Fibroblast of lung (primary cell): ENCODE results near the gene CELF2. TPM values are rescaled to one million over a fixed set of nuclear protein-coding genes. Genes with fewer than 3 reads are reported as not detected.

Experiments
- DNase-seq, 2 donors: peaks; one replicate each; pipeline versions ENCODE4 v3.0.0 to v3.0.0-alpha.2; 2010; ENCODE audit warnings: low read depth in 2 of 2
- H2AFZ ChIP-seq: 2 replicates; pipeline ENCODE4 v1.5.1; 2012; ENCODE audit warnings: low read length, control low read depth, inconsistent platforms
- H3K27ac ChIP-seq: 2 replicates; pipeline ENCODE4 v1.5.1; 2011; ENCODE audit warnings: low read length, control low read depth; ENCODE audit not compliant: insufficient read depth
- H3K27me3 ChIP-seq: 2 replicates; pipeline ENCODE4 v1.5.1; 2011; ENCODE audit warnings: mild to moderate bottlenecking, low read length; ENCODE audit not compliant: control insufficient read depth, insufficient read depth
- H3K36me3 ChIP-seq: 2 replicates; pipeline ENCODE4 v1.5.1; 2011; ENCODE audit warnings: low read length; ENCODE audit not compliant: control insufficient read depth, insufficient read depth
- H3K4me1 ChIP-seq: 2 replicates; pipeline ENCODE4 v1.5.1; 2011; ENCODE audit warnings: low read length; ENCODE audit not compliant: control insufficient read depth, insufficient read depth; ENCODE audit errors: extremely low read depth
- H3K4me2 ChIP-seq: 2 replicates; pipeline ENCODE4 v1.5.1; 2011; ENCODE audit warnings: low read length, control low read depth; ENCODE audit not compliant: insufficient read depth; ENCODE audit errors: extremely low read depth
- H3K4me3 ChIP-seq, 4 experiments: fragments of 200-600 bp in 1 of 4; sonication (generic) in 1 of 4; replicated peaks in 1 of 4; 2 replicates each; pipeline ENCODE4 v1.5.1; 2011 to 2016; ENCODE audit warnings: low read length in 4 of 4, low read depth in 3 of 4, mild to moderate bottlenecking in 3 of 4, control low read depth in 2 of 4, inconsistent platforms in 1 of 4, mixed read lengths in 1 of 4; ENCODE audit not compliant: insufficient read depth in 1 of 4; ENCODE audit errors: control extremely low read depth in 1 of 4
- H3K79me2 ChIP-seq: 2 replicates; pipeline ENCODE4 v1.5.1; 2012; ENCODE audit warnings: mild to moderate bottlenecking, low read length, inconsistent platforms; ENCODE audit not compliant: control insufficient read depth, insufficient read depth
- H3K9ac ChIP-seq: 2 replicates; pipeline ENCODE4 v1.5.1; 2011; ENCODE audit warnings: mild to moderate bottlenecking, low read length, control low read depth; ENCODE audit not compliant: insufficient read depth
- H3K9me3 ChIP-seq: 2 replicates; pipeline ENCODE4 v1.5.1; 2012; ENCODE audit warnings: low read depth, low read length; ENCODE audit not compliant: control insufficient read depth, insufficient read depth
- H4K20me1 ChIP-seq: 2 replicates; pipeline ENCODE4 v1.5.1; 2011; ENCODE audit warnings: low read length; ENCODE audit not compliant: control insufficient read depth, insufficient read depth; ENCODE audit errors: extremely low read depth
- CTCF ChIP-seq, 2 donors: IDR thresholded peaks in 1 of 2; conservative IDR thresholded peaks in 1 of 2; 1 replicate in 1 of 2; 2 replicates in 1 of 2; pipeline ENCODE4 v1.5.1; 2011 to 2012; ENCODE audit warnings: low read length in 2 of 2, control low read depth in 1 of 2, inconsistent platforms in 1 of 2, low read depth in 1 of 2, mild to moderate bottlenecking in 1 of 2
- EZH2 ChIP-seq: IDR thresholded peaks from 2 replicates; pipeline ENCODE4 v1.5.1; 2012; ENCODE audit warnings: low read length, control low read depth, mild to moderate bottlenecking; ENCODE audit errors: missing control alignments
- polyA plus RNA-seq, 2 donors: library from polyadenylated mRNA; depleted of rRNA in 1 of 2; stranded (reverse) in 1 of 2; unstranded in 1 of 2; fragments of >200 nt; gene quantifications; 2 replicates each; pipeline ENCODE4 v1.2.1, GENCODE V29; 2011 to 2012; ENCODE audit warnings: missing spikeins in 1 of 2
- total RNA-seq: library from RNA; depleted of rRNA; stranded (reverse); fragments of >200 nt; gene quantifications from 2 replicates; pipeline ENCODE4 v1.2.1, GENCODE V29; 2014

The CELF2 gene
- total and polyA plus RNA-seq, 2 donors (not counting 1 experiment from before 2014, with no cell fraction given) = 16.9 to 25.1 TPM

- Histone ChIP-seq H4K20me1 (no peaks in the 10 kb centered on the region), H2AFZ (no peak overlapping the region), H3K4me3 (no peak overlapping the region), H3K27ac (no peak overlapping the region), H3K9ac (no peak overlapping the region), H3K9me3 (no peaks in the 10 kb centered on the region), H3K27me3 (peaks cover 2% of the 10 kb centered on the region), H3K36me3 (no peaks in the 10 kb centered on the region), H3K4me1 (no peaks in the 10 kb centered on the region), H3K4me2 (no peak overlapping the region), H3K79me2 (no peaks in the 10 kb centered on the region)
- no peak for DNase-seq
- no peak for TF ChIP-seq CTCF (conservative IDR thresholded peaks at IDR 0.05 in 1 of 2, IDR thresholded peaks at IDR 0.05 in 1 of 2; ENCODE audit: low read depth in 1 of 2, low read length in 2 of 2)
- TF ChIP-seq EZH2 = no peak
These were observed 10.1 kb upstream of the CELF2 start for GRCh38 chr10:11007476-11008020.

- Histone ChIP-seq H4K20me1 (no peaks in the 10 kb centered on the region), H3K36me3 (no peaks in the 10 kb centered on the region), H3K27me3 (peaks cover 2% of the 10 kb centered on the region), H3K9me3 (no peaks in the 10 kb centered on the region), H3K4me2 (no peak overlapping the region), H3K9ac (no peak overlapping the region), H2AFZ (no peak overlapping the region), H3K79me2 (no peaks in the 10 kb centered on the region), H3K4me3 (no peak overlapping the region), H3K27ac (no peak overlapping the region), H3K4me1 (no peaks in the 10 kb centered on the region)
- TF ChIP-seq EZH2 = no peak
- no peak for TF ChIP-seq CTCF (conservative IDR thresholded peaks at IDR 0.05 in 1 of 2, IDR thresholded peaks at IDR 0.05 in 1 of 2; ENCODE audit: low read depth in 1 of 2, low read length in 2 of 2)
- DNase-seq = peak in 1 of 2 donors; percentile 37
These were observed 8.0 kb upstream of the CELF2 start for GRCh38 chr10:11009471-11010308.

GRCh38 chr10:11010582-11010981 lies 7.1 kb upstream of the CELF2 start:
- no peaks in the 10 kb centered on the region for H4K20me1 ChIP-seq
- no peaks in the 10 kb centered on the region for H3K36me3 ChIP-seq
- peaks cover 2% of the 10 kb centered on the region for H3K27me3 ChIP-seq
- no peak overlapping the region for H3K4me2 ChIP-seq
- DNase-seq = no peak
- no peak overlapping the region for H3K9ac ChIP-seq
- no peaks in the 10 kb centered on the region for H3K4me1 ChIP-seq
- H3K9me3 ChIP-seq = no peaks in the 10 kb centered on the region
- no peak overlapping the region for H3K4me3 ChIP-seq
- no peak for TF ChIP-seq CTCF (conservative IDR thresholded peaks at IDR 0.05 in 1 of 2, IDR thresholded peaks at IDR 0.05 in 1 of 2; ENCODE audit: low read depth in 1 of 2, low read length in 2 of 2)
- TF ChIP-seq EZH2 = no peak
- H3K27ac ChIP-seq = no peak overlapping the region
- H3K79me2 ChIP-seq = no peaks in the 10 kb centered on the region
- no peak overlapping the region for H2AFZ ChIP-seq
